DMS79 (cell line): Measurements from ENCODE around the gene ITGA7.

ENCODE experiments used
- DNase-seq: peaks from one replicate; lab custom pipeline; 2025; lab: John Stamatoyannopoulos, UW

ITGA7 gene

DNA sequence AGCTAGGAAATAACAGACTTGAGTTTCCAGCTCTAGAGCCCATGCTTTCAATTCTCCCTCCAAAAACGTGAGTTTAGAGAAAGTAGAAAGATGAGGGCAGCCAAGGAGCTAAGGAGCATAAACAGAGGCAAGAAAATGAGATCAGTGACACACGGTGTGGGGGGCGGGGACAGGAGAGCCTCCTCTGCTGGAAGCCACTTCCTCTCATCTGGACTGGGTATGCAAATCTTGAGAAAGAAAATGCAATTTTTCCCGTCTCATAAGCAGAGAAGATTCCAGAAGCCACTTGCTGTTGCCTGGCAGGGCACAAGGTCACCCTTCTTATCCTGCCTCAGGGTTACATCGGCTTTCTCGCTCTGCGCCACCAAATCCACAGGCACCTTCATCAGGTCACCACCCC, 65.0 kb downstream of the ITGA7 start:
- no peak for DNase-seq

DNA sequence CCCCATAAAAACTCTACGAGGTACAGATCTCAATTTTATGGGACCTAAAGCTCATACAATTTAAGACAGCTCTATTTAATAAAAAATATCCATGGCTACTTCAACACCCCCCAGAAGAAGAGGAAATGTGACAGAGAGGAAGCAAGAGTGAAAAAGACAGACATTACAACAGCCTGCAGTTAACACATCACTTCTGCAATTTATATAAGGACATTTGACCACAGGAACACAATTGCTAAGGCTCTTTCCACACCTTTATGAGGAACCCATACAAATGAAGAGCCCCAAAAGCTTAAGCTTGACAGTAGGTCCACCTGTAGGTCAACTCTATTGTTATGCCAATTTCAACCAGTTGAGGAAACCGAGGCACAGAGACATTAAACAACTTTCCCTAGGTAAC, 65.4 kb downstream of the ITGA7 start:
- DNase-seq: no peak

GRCh38 chr12:55641595-55641994, 66.1 kb downstream of the ITGA7 start:
- no peak for DNase-seq

DNA sequence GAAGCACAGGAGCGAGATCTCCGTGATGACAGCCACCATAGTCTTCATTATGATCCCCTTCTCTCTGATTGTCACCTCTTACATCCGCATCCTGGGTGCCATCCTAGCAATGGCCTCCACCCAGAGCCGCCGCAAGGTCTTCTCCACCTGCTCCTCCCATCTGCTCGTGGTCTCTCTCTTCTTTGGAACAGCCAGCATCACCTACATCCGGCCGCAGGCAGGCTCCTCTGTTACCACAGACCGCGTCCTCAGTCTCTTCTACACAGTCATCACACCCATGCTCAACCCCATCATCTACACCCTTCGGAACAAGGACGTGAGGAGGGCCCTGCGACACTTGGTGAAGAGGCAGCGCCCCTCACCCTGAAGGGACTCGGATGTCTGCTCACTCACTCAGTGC, 70.2 kb downstream of the ITGA7 start:
- DNase-seq: no peak

DNA sequence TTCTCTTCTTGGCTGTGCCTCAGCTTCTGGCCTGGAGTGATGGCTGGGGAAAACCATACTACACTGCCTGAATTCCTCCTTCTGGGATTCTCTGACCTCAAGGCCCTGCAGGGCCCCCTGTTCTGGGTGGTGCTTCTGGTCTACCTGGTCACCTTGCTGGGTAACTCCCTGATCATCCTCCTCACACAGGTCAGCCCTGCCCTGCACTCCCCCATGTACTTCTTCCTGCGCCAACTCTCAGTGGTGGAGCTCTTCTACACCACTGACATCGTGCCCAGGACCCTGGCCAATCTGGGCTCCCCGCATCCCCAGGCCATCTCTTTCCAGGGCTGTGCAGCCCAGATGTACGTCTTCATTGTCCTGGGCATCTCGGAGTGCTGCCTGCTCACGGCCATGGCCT, 70.9 kb downstream of the ITGA7 start, which contains the start of gene OR10P1:
OR10P1 (plus strand) TSS at position 40 of the 400 bp plus-strand sequence; CDS start at position 40, 0 bp downstream.
- no peak for DNase-seq

GRCh38 chr12:55636116-55636655, 71.5 kb downstream of the ITGA7 start:
- no peak for DNase-seq
